ENCODE measurements around the gene ZSWIM5. TPM values are rescaled to one million over a fixed set of nuclear protein-coding genes. Genes with fewer than 3 reads are reported as not detected.

Gene ZSWIM5
- total and polyA plus RNA-seq, 9 of the 15 experiments (the other 6 are each of a cell fraction or from before 2014, with no cell fraction given): under 0.01 to 0.07 (median 0.03) TPM; not detected in 3

DNA sequence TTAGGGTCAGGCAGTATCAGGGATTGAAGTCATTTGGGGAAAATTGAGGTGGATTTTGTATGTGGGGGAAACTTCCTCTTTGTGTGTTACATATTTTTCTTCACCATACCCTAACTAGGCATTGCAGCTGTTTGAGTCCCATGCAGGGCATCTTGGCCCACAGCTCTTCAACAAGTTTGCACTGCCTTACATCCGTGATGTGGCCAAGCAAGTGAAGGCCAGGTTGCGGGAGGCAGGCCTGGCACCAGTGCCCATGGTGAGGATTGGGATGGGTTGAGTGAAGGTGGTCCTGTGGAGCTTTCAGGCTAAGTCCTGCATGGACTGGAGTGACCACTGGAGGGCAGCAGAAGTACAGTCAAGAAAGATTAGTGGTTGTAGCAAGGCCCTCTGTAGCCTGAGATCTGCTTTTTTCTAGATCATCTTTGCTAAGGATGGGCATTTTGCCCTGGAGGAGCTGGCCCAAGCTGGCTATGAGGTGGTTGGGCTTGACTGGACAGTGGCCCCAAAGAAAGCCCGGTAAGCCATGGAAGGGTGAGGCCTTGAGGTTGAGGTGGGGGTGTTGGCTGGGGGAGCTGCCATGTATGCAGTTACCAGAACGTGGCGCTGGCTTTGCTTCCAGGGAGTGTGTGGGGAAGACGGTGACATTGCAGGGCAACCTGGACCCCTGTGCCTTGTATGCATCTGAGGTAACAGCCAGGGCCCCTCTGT is 191.9 kb downstream of the ZSWIM5 start (continued):
- TF ChIP-seq, protein P1, sequence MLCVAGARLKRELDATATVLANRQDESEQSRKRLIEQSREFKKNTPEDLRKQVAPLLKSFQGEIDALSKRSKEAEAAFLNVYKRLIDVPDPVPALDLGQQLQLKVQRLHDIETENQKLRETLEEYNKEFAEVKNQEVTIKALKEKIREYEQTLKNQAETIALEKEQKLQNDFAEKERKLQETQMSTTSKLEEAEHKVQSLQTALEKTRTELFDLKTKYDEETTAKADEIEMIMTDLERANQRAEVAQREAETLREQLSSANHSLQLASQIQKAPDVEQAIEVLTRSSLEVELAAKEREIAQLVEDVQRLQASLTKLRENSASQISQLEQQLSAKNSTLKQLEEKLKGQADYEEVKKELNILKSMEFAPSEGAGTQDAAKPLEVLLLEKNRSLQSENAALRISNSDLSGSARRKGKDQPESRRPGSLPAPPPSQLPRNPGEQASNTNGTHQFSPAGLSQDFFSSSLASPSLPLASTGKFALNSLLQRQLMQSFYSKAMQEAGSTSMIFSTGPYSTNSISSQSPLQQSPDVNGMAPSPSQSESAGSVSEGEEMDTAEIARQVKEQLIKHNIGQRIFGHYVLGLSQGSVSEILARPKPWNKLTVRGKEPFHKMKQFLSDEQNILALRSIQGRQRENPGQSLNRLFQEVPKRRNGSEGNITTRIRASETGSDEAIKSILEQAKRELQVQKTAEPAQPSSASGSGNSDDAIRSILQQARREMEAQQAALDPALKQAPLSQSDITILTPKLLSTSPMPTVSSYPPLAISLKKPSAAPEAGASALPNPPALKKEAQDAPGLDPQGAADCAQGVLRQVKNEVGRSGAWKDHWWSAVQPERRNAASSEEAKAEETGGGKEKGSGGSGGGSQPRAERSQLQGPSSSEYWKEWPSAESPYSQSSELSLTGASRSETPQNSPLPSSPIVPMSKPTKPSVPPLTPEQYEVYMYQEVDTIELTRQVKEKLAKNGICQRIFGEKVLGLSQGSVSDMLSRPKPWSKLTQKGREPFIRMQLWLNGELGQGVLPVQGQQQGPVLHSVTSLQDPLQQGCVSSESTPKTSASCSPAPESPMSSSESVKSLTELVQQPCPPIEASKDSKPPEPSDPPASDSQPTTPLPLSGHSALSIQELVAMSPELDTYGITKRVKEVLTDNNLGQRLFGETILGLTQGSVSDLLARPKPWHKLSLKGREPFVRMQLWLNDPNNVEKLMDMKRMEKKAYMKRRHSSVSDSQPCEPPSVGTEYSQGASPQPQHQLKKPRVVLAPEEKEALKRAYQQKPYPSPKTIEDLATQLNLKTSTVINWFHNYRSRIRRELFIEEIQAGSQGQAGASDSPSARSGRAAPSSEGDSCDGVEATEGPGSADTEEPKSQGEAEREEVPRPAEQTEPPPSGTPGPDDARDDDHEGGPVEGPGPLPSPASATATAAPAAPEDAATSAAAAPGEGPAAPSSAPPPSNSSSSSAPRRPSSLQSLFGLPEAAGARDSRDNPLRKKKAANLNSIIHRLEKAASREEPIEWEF (CRISPR knock-in tag; IDR thresholded peaks at IDR 0.05): no peak
- TF ChIP-seq NUFIP1 (IDR thresholded peaks at IDR 0.05; ENCODE audit: partially characterized antibody) (no peak), ZNF23 (CRISPR knock-in tag; IDR thresholded peaks at IDR 0.05) (no peak), HMG20B (CRISPR knock-in tag; IDR thresholded peaks at IDR 0.05) (no peak), ZNF354B (CRISPR knock-in tag; IDR thresholded peaks at IDR 0.05) (no peak), ZNF174 (CRISPR knock-in tag; IDR thresholded peaks at IDR 0.05) (no peak), KAT8 (IDR thresholded peaks at IDR 0.05; ENCODE audit: low read depth) (no peak), MAZ (CRISPR knock-in tag; conservative IDR thresholded peaks at IDR 0.05 in 1 of 2, IDR thresholded peaks at IDR 0.05 in 1 of 2) (peak in 1 of 2 experiments; percentile 59; a peak in 2 of 4 replicates), YBX1 (IDR thresholded peaks at IDR 0.05) (no peak), KLF6 (CRISPR knock-in tag; IDR thresholded peaks at IDR 0.05; ENCODE audit: borderline replicate concordance) (no peak), SRSF1 (IDR thresholded peaks at IDR 0.05; ENCODE audit: low read depth, low read length) (no peak), FOSL1 (tag; conservative IDR thresholded peaks at IDR 0.05) (no peak), BCL6 (CRISPR knock-in tag; IDR thresholded peaks at IDR 0.05) (0 out of 2 replicates have a peak, but pooled peaks have one; percentile 9), ZNF583 (CRISPR knock-in tag; IDR thresholded peaks at IDR 0.05) (no peak), GATAD2A (IDR thresholded peaks at IDR 0.05) (0 out of 2 replicates have a peak, but pooled peaks have one; percentile 43), ZBTB1 (CRISPR knock-in tag; IDR thresholded peaks at IDR 0.05; ENCODE audit: borderline replicate concordance, low read depth) (no peak), FOXK2 (conservative IDR thresholded peaks at IDR 0.05 in 1 of 2, IDR thresholded peaks at IDR 0.05 in 1 of 2; ENCODE audit: low read depth in 2 of 2) (0 out of 4 replicates have a peak, but pooled peaks of 1 of the 2 experiments have one; percentile 11), ZNF551 (CRISPR knock-in tag; IDR thresholded peaks at IDR 0.05) (no peak)
- TF ChIP-seq, protein P2, sequence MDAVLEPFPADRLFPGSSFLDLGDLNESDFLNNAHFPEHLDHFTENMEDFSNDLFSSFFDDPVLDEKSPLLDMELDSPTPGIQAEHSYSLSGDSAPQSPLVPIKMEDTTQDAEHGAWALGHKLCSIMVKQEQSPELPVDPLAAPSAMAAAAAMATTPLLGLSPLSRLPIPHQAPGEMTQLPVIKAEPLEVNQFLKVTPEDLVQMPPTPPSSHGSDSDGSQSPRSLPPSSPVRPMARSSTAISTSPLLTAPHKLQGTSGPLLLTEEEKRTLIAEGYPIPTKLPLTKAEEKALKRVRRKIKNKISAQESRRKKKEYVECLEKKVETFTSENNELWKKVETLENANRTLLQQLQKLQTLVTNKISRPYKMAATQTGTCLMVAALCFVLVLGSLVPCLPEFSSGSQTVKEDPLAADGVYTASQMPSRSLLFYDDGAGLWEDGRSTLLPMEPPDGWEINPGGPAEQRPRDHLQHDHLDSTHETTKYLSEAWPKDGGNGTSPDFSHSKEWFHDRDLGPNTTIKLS (IDR thresholded peaks at IDR 0.05; ENCODE audit: borderline replicate concordance, low read depth): no peak
